Lower lobe of right lung (tissue), 2 donors: ENCODE data around the gene PIK3R3. TPM values are rescaled to one million over a fixed set of nuclear protein-coding genes. Genes with fewer than 3 reads are reported as not detected.

ENCODE experiments used
- ATAC-seq, 2 donors: fragments of 200-7000 bp; cut with Tn5 transposase; one replicate each; pipeline ENCODE4 v1.9.1; 2020 to 2022; ENCODE audit warnings: mild to moderate bottlenecking in 2 of 2, moderate library complexity in 2 of 2
- DNase-seq: peaks from one replicate; pipeline ENCODE4 v3.0.0-alpha.2; 2020
- H3K27ac ChIP-seq: fragments of 200-600 bp; one replicate; pipeline ENCODE4 v1.8.0; 2022
- H3K27me3 ChIP-seq: fragments of 200-600 bp; one replicate; pipeline ENCODE4 v1.8.0; 2022; ENCODE audit warnings: low read depth
- H3K36me3 ChIP-seq: fragments of 200-600 bp; one replicate; pipeline ENCODE4 v1.8.0; 2022; ENCODE audit warnings: mild to moderate bottlenecking
- H3K4me1 ChIP-seq: fragments of 200-600 bp; one replicate; pipeline ENCODE4 v1.8.0; 2022
- H3K4me3 ChIP-seq: fragments of 200-600 bp; one replicate; pipeline ENCODE4 v1.8.0; 2022; ENCODE audit warnings: mild to moderate bottlenecking
- H3K9me3 ChIP-seq: fragments of 200-600 bp; one replicate; pipeline ENCODE4 v1.8.0; 2022
- CTCF ChIP-seq: fragments of 200-600 bp; IDR thresholded peaks from one replicate; pipeline ENCODE4 v1.8.0; 2022; ENCODE audit warnings: antibody characterized with exemption, mild to moderate bottlenecking
- intact Hi-C: fragments of 100-400 bp; cut with DNase I; formaldehyde crosslinking; loops from one replicate; pipeline ENCODE4 v1.11.0; 2022
- total RNA-seq: library from RNA; stranded (reverse); fragmentation: NEBNext Ultra II Directional; extraction: Animal tissue kit (Norgen Biotek cat#: 25700); gene quantifications from one replicate; pipeline ENCODE4 v1.2.1, GENCODE V29; 2021
- donor health status: DM: no; HTN: yes; CAD: no; lungs with severe emphysema.

PIK3R3 gene
- total RNA-seq, 1 donor from 2014 or later = 39.2 TPM

GRCh38 chr1:46153228-46153627 is 20.8 kb upstream of the PIK3R3 start:
- H3K36me3 ChIP-seq = no peaks in the 10 kb centered on the region
- no peak for TF ChIP-seq CTCF
- no peaks in the 10 kb centered on the region for H3K4me1 ChIP-seq
- H3K9me3 ChIP-seq = no peaks in the 10 kb centered on the region
- intact Hi-C loops = no loop called here
- H3K27me3 ChIP-seq = no peaks in the 10 kb centered on the region
- no peak for ATAC-seq
- no peak for DNase-seq
- H3K27ac ChIP-seq = no peak overlapping the region
- no peak overlapping the region for H3K4me3 ChIP-seq

GRCh38 chr1:46152016-46152415 is 19.6 kb upstream of the PIK3R3 start:
- intact Hi-C loops = no loop called here
- no peak for ATAC-seq

GRCh38 chr1:46150085-46150484 is 17.7 kb upstream of the PIK3R3 start:
- peak in 1 of 2 donors; percentile 37 for ATAC-seq
- Histone ChIP-seq H3K27ac (peak overlapping the region; percentile 48), H3K4me3 (no peak overlapping the region)

More at GRCh38 chr1:46152016-46152415, 19.6 kb upstream of the PIK3R3 start:
- no peak overlapping the region for H3K4me3 ChIP-seq
- DNase-seq = no peak
- H3K27me3 ChIP-seq = no peaks in the 10 kb centered on the region
- H3K4me1 ChIP-seq = no peaks in the 10 kb centered on the region
- no peak overlapping the region for H3K27ac ChIP-seq
- TF ChIP-seq CTCF = no peak
- H3K9me3 ChIP-seq = no peaks in the 10 kb centered on the region
- H3K36me3 ChIP-seq = no peaks in the 10 kb centered on the region

GRCh38 chr1:46148318-46148717 is 15.9 kb upstream of the PIK3R3 start:
- Histone ChIP-seq H3K27ac (no peak overlapping the region), H3K9me3 (no peaks in the 10 kb centered on the region), H3K36me3 (no peaks in the 10 kb centered on the region), H3K27me3 (no peaks in the 10 kb centered on the region), H3K4me3 (no peak overlapping the region), H3K4me1 (no peaks in the 10 kb centered on the region)
- no peak for DNase-seq
- TF ChIP-seq CTCF = no peak
- no peak for ATAC-seq
- intact Hi-C loops = no loop called here

More at GRCh38 chr1:46150085-46150484, 17.7 kb upstream of the PIK3R3 start:
- Histone ChIP-seq H3K4me1 (no peaks in the 10 kb centered on the region), H3K27me3 (no peaks in the 10 kb centered on the region), H3K36me3 (no peaks in the 10 kb centered on the region), H3K9me3 (no peaks in the 10 kb centered on the region)
- no peak for TF ChIP-seq CTCF
- intact Hi-C loops = no loop called here
- no peak for DNase-seq

- no peak for ATAC-seq
- Histone ChIP-seq H3K36me3 (no peaks in the 10 kb centered on the region), H3K4me3 (no peak overlapping the region), H3K9me3 (no peaks in the 10 kb centered on the region), H3K27me3 (no peaks in the 10 kb centered on the region), H3K27ac (peak overlapping the region; percentile 25), H3K4me1 (peaks cover 23% of the 10 kb centered on the region)
- no peak for TF ChIP-seq CTCF
- intact Hi-C loops = no loop called here
- DNase-seq = no peak
Observed at GRCh38 chr1:46137916-46138315, 5.5 kb upstream of the PIK3R3 start.

- TF ChIP-seq CTCF = no peak
- no peaks in the 10 kb centered on the region for H3K27me3 ChIP-seq
- ATAC-seq (no peak), DNase-seq (no peak)
- no peak overlapping the region for H3K4me3 ChIP-seq
- peaks cover 23% of the 10 kb centered on the region for H3K4me1 ChIP-seq
- H3K36me3 ChIP-seq = no peaks in the 10 kb centered on the region
- intact Hi-C loops = no loop called here
- no peaks in the 10 kb centered on the region for H3K9me3 ChIP-seq
- H3K27ac ChIP-seq = no peak overlapping the region
Observed at GRCh38 chr1:46136711-46137110, 4.3 kb upstream of the PIK3R3 start.
